Nephron progenitor cell (in vitro differentiated cells): ENCODE results near the gene RRH.
"Not testable (repeated sequence)": the region's sequence is repeated elsewhere in the genome, so short reads cannot be mapped to it uniquely, and the experiment has no call there.

Experiments
- DNase-seq: peaks from one replicate; pipeline ENCODE4 v3.0.0; 2021
- H3K27ac Mint-ChIP-seq: 2 replicates; pipeline ENCODE4 v1.8.0; 2021; ENCODE audit warnings: mild to moderate bottlenecking, moderate library complexity, mixed read lengths
- H3K27me3 Mint-ChIP-seq: 2 replicates; pipeline ENCODE4 v1.8.0; 2021; ENCODE audit warnings: mild to moderate bottlenecking, low read depth, mixed read lengths; ENCODE audit not compliant: poor library complexity
- H3K36me3 Mint-ChIP-seq: 2 replicates; pipeline ENCODE4 v1.8.0; 2021; ENCODE audit warnings: low read depth, mixed read lengths
- H3K4me1 Mint-ChIP-seq: 2 replicates; pipeline ENCODE4 v1.8.0; 2021; ENCODE audit warnings: mixed read lengths
- H3K4me3 Mint-ChIP-seq: 2 replicates; pipeline ENCODE4 v1.8.0; 2021; ENCODE audit warnings: mild to moderate bottlenecking, moderate library complexity, mixed read lengths
- H3K9me3 Mint-ChIP-seq: 2 replicates; pipeline ENCODE4 v1.8.0; 2021; ENCODE audit warnings: mild to moderate bottlenecking, moderate library complexity, mixed read lengths
- CTCF ChIP-seq: fragments of 200-600 bp; sonication (generic); IDR thresholded peaks from 2 replicates; pipeline ENCODE4 v1.5.0; 2021; ENCODE audit warnings: antibody characterized with exemption

Gene RRH, protein sequence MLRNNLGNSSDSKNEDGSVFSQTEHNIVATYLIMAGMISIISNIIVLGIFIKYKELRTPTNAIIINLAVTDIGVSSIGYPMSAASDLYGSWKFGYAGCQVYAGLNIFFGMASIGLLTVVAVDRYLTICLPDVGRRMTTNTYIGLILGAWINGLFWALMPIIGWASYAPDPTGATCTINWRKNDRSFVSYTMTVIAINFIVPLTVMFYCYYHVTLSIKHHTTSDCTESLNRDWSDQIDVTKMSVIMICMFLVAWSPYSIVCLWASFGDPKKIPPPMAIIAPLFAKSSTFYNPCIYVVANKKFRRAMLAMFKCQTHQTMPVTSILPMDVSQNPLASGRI

DNA sequence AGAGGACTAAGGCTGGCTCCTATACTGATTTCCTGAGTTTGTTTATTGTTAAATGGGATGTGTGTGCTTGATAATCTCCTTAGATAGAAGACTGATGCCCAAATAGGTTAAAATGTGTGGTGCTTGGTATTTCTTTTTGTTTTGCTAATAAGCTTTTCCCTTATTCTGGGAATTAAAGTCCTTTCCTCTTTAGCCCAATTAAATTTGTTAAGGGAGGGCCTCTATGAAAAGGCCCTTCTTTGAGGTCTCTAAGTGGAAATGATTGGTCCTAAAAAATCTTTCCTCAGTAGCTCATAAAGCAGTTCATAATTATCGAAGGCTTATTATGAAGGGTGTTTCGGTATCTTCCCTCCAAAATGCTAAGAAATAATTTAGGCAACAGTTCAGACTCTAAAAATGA, at the start of gene RRH:
TSS of gene RRH (plus strand) at position 301 of the 400 bp plus-strand sequence. CDS start at position 357, 56 bp downstream.
- Mint-ChIP-seq H3K36me3 (peaks cover 24% of the 10 kb centered on the region), H3K27me3 (no peaks in the 10 kb centered on the region), H3K4me3 (no peak within 1 kb of the TSS), H3K9me3 (no peaks in the 10 kb centered on the region), H3K27ac (no peak within 1 kb of the TSS), H3K4me1 (no peaks in the 10 kb centered on the region)
- no peak for DNase-seq
- TF ChIP-seq CTCF: no peak

- H3K36me3 Mint-ChIP-seq, H3K4me3 Mint-ChIP-seq, H3K9me3 Mint-ChIP-seq, DNase-seq, H3K27ac Mint-ChIP-seq, H3K27me3 Mint-ChIP-seq, H3K4me1 Mint-ChIP-seq: not testable (repeated sequence)
Measured at GRCh38 chr4:109782092-109782491, 45.7 kb upstream of the RRH start.

DNA sequence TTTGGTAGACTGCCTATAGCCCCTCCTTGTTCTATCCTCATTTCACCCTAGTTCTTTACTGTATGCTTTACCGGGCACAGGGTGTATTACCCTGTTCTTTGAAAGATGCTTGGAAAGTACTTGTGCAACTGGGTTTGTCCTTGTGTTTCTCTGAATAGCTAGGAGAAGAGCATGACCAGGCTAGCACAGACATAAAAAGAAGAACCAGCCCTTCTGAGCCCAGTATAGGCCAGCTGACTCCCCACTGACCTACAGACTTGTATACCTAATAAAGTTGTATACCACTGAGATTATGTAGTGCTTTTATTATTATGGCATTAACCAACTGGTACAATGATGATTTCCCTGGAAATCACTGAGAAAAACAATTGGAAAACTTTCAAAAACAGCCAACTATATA, 40.9 kb upstream of the RRH start:
- TF ChIP-seq CTCF: no peak
- H3K36me3 Mint-ChIP-seq: no peaks in the 10 kb centered on the region
- peaks cover 19% of the 10 kb centered on the region for H3K27me3 Mint-ChIP-seq
- no peak overlapping the region for H3K4me3 Mint-ChIP-seq
- DNase-seq: no peak
- H3K4me1 Mint-ChIP-seq: no peaks in the 10 kb centered on the region
- H3K9me3 Mint-ChIP-seq: peaks cover 17% of the 10 kb centered on the region
- H3K27ac Mint-ChIP-seq: no peak overlapping the region

DNA sequence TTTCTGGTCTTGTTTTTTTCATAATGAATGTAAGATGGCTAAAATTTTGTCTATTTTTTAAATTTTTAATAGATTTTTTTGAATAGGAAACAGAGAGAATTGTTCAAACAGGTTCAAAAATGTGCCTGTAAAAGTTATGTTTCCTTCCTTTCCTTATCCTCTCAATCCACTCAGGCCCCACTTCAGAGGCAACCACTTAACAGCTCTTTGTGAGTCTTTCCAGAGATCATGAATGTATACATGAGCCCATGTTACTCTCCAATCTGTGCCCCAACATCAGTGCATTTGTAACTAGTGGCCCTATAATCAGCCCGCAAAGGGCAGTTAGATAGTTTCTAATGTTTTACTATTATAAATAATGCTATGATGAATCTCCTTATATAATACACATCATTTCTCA, 40.0 kb upstream of the RRH start:
- no peak overlapping the region for H3K27ac Mint-ChIP-seq
- no peaks in the 10 kb centered on the region for H3K4me1 Mint-ChIP-seq
- no peaks in the 10 kb centered on the region for H3K36me3 Mint-ChIP-seq
- peaks cover 17% of the 10 kb centered on the region for H3K27me3 Mint-ChIP-seq
- TF ChIP-seq CTCF: no peak
- H3K9me3 Mint-ChIP-seq: peaks cover 17% of the 10 kb centered on the region
- H3K4me3 Mint-ChIP-seq: no peak overlapping the region
- DNase-seq: no peak

DNA sequence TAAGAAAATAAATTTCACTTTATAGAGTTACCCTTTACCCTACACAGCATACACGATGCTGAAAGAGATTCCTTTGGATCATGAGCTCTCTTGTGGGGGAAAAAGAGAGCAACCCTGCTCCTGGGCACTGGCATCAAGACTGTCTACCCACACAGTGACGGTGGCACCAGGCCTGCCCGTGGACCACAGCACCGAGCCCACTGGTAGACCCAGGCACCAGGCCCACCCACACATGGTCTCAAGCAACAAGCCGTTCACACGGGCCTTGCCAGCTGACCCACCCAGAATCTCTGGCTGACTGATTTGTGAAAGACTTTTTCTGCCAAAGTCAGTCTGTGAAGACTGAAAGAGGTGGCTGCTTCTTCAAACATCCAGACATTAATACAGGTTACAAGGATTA, 32.7 kb upstream of the RRH start:
- TF ChIP-seq CTCF: no peak
- DNase-seq: no peak
- Mint-ChIP-seq H3K4me1 (no peaks in the 10 kb centered on the region), H3K36me3 (no peaks in the 10 kb centered on the region), H3K27me3 (peaks cover 24% of the 10 kb centered on the region), H3K9me3 (peaks cover 32% of the 10 kb centered on the region), H3K27ac (no peak overlapping the region), H3K4me3 (no peak overlapping the region)

DNA sequence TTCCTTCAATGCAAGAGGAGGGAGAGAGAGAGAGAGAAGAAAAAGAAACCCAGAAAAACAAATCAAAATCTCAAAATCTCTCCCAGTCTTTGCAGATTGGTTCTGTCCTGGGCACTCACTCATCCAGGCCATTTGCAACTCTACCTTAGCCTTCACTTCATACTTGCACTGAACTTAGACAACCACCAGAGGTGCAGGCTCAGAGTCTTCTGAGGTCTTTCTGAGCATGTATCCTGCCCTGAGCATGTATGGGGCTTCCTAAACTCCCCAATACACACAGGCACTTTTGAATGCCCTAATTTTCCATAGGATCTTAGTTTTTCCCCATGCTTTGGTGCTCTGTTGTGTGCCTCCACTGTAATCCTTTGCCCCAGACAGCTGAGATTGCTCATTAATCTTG, 28.9 kb upstream of the RRH start:
- Mint-ChIP-seq H3K27me3 (peaks cover 17% of the 10 kb centered on the region), H3K4me1 (no peaks in the 10 kb centered on the region), H3K9me3 (peaks cover 25% of the 10 kb centered on the region), H3K36me3 (no peaks in the 10 kb centered on the region), H3K4me3 (no peak overlapping the region), H3K27ac (no peak overlapping the region)
- DNase-seq: no peak
- TF ChIP-seq CTCF: no peak
